ES-I3 (cell line): Measurements from ENCODE around the gene ANKRD63.
A peak's percentile ranks its signal among the peaks of the same experiment; 100 is the strongest.

Source experiments
- H3K36me3 ChIP-seq: 2 replicates; pipeline ENCODE4 v1.6.1; 2013; ENCODE audit warnings: mild to moderate bottlenecking, low read length, control low read depth, moderate library complexity; ENCODE audit not compliant: insufficient read depth
- H3K4me1 ChIP-seq: 2 replicates; pipeline ENCODE4 v1.6.1; 2013; ENCODE audit warnings: mild to moderate bottlenecking, control low read depth, low read length; ENCODE audit not compliant: insufficient read depth
- H3K9ac ChIP-seq: 2 replicates; pipeline ENCODE4 v1.6.1; 2013; ENCODE audit warnings: low read depth, mild to moderate bottlenecking, low read length, moderate library complexity
- H3K9me3 ChIP-seq: 2 replicates; pipeline ENCODE4 v1.6.1; 2013; ENCODE audit warnings: mild to moderate bottlenecking, low read length, moderate library complexity; ENCODE audit not compliant: control insufficient read depth, insufficient read depth

ANKRD63 gene

GRCh38 chr15:40295297-40295696 lies 12.4 kb upstream of the ANKRD63 start:
- Histone ChIP-seq H3K9ac (no peak overlapping the region), H3K36me3 (no peaks in the 10 kb centered on the region), H3K9me3 (no peaks in the 10 kb centered on the region), H3K4me1 (peaks cover 3% of the 10 kb centered on the region; the same call in 1 of the 2 replicates)

DNA sequence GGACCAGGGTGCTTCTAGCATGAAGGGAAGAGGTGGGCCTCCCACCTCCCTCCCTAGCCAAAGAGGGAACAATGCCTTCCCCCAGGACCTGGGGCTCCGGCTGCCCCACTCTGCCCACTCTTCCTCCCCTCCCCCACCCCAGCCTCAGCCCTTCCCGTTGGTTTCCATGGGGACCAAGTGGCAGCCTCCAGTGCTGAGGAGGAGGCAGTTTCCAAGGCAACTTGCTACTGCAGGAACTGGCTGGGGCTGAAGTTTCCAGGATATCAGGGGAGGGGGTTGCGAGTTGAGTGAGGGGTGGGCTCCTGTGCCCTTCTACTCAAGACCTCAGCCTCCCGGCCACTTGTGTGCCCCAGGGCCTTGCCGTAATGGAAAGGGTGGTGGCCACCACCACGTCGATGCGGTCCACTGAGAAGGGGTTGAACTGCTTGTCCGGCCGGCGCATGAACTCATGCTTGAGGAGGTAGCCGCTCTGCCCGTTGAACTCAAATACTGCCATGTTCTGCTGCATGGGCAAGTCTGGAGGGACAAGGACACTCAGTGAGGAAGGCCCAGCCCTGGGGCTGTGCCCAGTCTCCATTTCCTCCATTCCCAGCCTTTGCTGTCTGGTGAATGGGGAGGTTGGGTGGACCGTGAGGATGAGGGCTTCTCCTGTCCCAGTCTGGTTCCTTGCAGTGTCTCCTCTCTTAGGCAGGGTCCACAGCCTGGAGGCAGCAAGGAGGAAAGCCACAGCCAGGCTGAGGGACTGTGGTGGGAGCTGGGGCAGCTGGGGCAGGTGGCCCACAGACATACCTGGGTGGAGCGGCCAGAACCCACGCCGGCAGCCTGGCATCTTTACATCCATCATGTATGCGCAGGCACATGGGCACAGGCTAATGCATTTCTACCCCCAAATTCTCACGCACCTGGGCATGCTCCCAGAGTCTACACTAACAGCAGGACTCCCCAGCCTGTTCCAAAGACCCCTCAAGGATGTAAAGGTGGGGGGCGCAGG lies 11.3 kb upstream of the ANKRD63 start:
- H3K4me1 ChIP-seq: peaks cover 8% of the 10 kb centered on the region; the same call in 1 of the 2 replicates
- no peak overlapping the region for H3K9ac ChIP-seq
- H3K9me3 ChIP-seq: no peaks in the 10 kb centered on the region
- H3K36me3 ChIP-seq: no peaks in the 10 kb centered on the region

DNA sequence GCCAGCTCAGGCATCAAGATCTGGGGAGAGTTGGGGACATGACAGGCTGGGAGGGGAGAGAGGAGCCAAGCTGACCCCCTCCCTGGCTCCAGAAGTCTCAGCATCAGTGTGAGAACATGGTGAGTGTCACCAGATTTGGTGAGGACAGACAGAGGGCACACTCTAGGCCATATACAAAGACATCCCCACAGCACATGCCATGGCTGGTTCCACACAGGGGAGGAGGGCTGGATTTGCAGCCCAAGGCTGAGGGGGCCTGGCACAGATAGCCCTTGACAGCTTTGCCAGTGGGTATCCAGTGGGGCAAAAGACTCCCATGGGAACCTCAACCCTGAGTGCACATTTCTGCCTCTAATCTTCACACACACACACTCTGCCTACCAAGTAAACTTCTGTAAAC lies 10.1 kb upstream of the ANKRD63 start:
- H3K4me1 ChIP-seq: peaks cover 8% of the 10 kb centered on the region; the same call in 1 of the 2 replicates
- H3K9ac ChIP-seq: no peak overlapping the region
- no peaks in the 10 kb centered on the region for H3K9me3 ChIP-seq
- H3K36me3 ChIP-seq: no peaks in the 10 kb centered on the region

- H3K36me3 ChIP-seq: no peaks in the 10 kb centered on the region
- no peak overlapping the region for H3K9ac ChIP-seq
- no peaks in the 10 kb centered on the region for H3K9me3 ChIP-seq
- peaks cover 9% of the 10 kb centered on the region; the same call in 1 of the 2 replicates for H3K4me1 ChIP-seq
Observed at GRCh38 chr15:40292246-40292645, 9.4 kb upstream of the ANKRD63 start.

GRCh38 chr15:40290918-40291574 lies 8.2 kb upstream of the ANKRD63 start:
- H3K9me3 ChIP-seq: no peaks in the 10 kb centered on the region
- H3K4me1 ChIP-seq: peaks cover 19% of the 10 kb centered on the region
- no peaks in the 10 kb centered on the region for H3K36me3 ChIP-seq
- H3K9ac ChIP-seq: peak overlapping the region; percentile 42; the same call in 1 of the 2 replicates

- Histone ChIP-seq H3K9me3 (no peaks in the 10 kb centered on the region), H3K36me3 (no peaks in the 10 kb centered on the region), H3K9ac (no peak overlapping the region), H3K4me1 (peaks cover 24% of the 10 kb centered on the region)
Observed at GRCh38 chr15:40290545-40290917, 7.7 kb upstream of the ANKRD63 start.

GRCh38 chr15:40289140-40289775 lies 6.4 kb upstream of the ANKRD63 start:
- H3K36me3 ChIP-seq: no peaks in the 10 kb centered on the region
- H3K4me1 ChIP-seq: peaks cover 32% of the 10 kb centered on the region
- no peak overlapping the region for H3K9ac ChIP-seq
- no peaks in the 10 kb centered on the region for H3K9me3 ChIP-seq

- no peaks in the 10 kb centered on the region for H3K9me3 ChIP-seq
- H3K9ac ChIP-seq: no peak overlapping the region
- peaks cover 32% of the 10 kb centered on the region for H3K4me1 ChIP-seq
- H3K36me3 ChIP-seq: no peaks in the 10 kb centered on the region
Observed at GRCh38 chr15:40287968-40288367, 5.1 kb upstream of the ANKRD63 start.

DNA sequence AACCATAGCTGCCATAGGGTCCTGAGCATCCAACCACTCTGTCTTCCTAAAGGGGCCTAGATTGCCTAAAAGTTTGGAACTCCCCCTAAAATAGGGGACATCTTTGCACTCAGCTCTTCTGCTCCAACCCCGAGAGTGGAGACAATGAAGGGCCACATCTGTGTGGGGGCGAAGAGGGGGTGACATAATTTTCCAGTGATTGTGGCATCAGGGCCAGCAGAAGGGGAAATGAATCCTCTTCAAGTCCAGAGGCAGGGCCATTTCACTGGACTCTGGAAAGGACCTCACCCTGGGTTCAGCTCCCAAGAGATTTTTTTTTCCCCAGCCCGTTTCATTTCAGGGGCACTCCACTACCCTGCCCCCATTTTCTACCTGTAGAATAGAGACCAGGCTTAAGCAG lies 4.6 kb upstream of the ANKRD63 start:
- no peak overlapping the region for H3K9ac ChIP-seq

GRCh38 chr15:40286794-40287193 lies 3.9 kb upstream of the ANKRD63 start:
- Histone ChIP-seq H3K9me3 (no peaks in the 10 kb centered on the region), H3K9ac (no peak overlapping the region), H3K4me1 (peaks cover 32% of the 10 kb centered on the region), H3K36me3 (no peaks in the 10 kb centered on the region)

More for the DNA sequence above, 4.6 kb upstream of the ANKRD63 start:
- peaks cover 32% of the 10 kb centered on the region for H3K4me1 ChIP-seq
- no peaks in the 10 kb centered on the region for H3K9me3 ChIP-seq
- no peaks in the 10 kb centered on the region for H3K36me3 ChIP-seq

GRCh38 chr15:40286061-40286532 lies 3.2 kb upstream of the ANKRD63 start:
- Histone ChIP-seq H3K4me1 (peaks cover 32% of the 10 kb centered on the region), H3K36me3 (no peaks in the 10 kb centered on the region), H3K9me3 (no peaks in the 10 kb centered on the region), H3K9ac (no peak overlapping the region)

DNA sequence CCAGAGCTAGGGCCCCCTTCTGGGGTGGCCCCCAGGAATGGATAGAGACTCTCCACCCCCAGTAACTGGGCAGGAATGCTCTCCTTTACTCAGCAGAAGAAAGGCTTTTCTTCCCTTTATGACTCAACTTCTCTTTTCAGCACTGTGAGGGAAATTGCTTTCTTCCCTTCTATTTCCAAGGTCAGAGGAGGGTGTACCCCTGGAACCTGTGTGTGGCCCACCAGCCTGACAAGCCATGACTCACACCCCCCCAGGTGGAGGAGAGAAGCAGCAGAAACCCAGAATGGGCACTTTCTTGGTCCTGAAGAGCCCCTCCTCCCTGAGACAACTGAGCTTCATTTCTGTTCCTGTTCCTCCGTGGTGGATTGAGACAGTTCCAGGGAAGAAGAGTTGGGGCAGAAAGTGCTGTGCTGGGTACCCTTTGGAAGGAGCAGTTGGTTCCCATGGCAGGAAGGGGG lies 2.7 kb upstream of the ANKRD63 start:
- peaks cover 35% of the 10 kb centered on the region for H3K4me1 ChIP-seq
- no peaks in the 10 kb centered on the region for H3K36me3 ChIP-seq
- no peaks in the 10 kb centered on the region for H3K9me3 ChIP-seq
- H3K9ac ChIP-seq: no peak overlapping the region

GRCh38 chr15:40285151-40285550 lies 2.3 kb upstream of the ANKRD63 start:
- H3K4me1 ChIP-seq: peaks cover 32% of the 10 kb centered on the region
- no peak overlapping the region for H3K9ac ChIP-seq
- H3K9me3 ChIP-seq: no peaks in the 10 kb centered on the region
- no peaks in the 10 kb centered on the region for H3K36me3 ChIP-seq

DNA sequence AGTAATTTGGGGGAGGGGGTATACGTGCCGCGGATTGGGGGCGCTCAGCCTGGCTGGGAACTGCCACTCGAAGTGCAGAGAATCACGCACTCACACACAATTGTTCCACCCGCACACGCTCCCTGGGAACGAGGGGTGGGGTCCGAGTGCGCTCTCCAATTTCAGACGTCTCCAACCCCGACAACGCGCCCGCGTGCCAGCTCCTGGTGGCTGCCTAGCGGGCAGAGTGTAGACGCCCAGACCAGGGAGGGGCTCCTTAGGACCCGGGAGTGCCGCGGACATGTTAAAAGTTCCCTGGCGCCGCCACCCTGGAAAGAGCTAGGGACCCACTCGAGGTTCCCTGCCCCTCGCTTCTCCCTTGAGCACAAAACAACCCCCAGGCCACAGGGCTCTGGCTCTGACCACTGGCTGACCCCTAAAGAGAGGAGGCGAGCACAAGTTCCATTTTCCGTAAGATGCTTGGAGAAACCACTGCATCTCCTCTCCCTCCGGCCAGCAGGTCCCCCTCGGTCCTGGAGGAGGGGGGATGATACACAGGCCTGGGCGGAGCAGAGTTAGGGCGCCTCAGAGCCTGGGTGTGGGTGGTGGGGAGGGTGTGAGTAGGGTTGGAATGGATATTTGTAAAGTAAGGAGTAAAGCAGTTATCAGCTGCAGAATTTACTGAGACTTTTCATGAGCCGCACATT lies 894 bp upstream of the ANKRD63 start:
- Histone ChIP-seq H3K36me3 (no peaks in the 10 kb centered on the region), H3K9ac (peak overlapping the region; percentile 57), H3K4me1 (peaks cover 32% of the 10 kb centered on the region), H3K9me3 (no peaks in the 10 kb centered on the region)
